Motor neuron (in vitro differentiated cells): Measurements from ENCODE around the gene NPAS1. TPM values are rescaled to one million over a fixed set of nuclear protein-coding genes. Genes with fewer than 3 reads are reported as not detected.
A peak's percentile ranks its signal among the peaks of the same experiment; 100 is the strongest.

Experiments
- ATAC-seq, 8 experiments: fragments of 200-7000 bp; cut with Tn5 transposase; replicated peaks in 6 of 8; 2 replicates each; pipeline ENCODE4 v1.8.0; 2021; ENCODE audit warnings: mild to moderate bottlenecking in 8 of 8, moderate library complexity in 8 of 8
- H3K27ac ChIP-seq, 2 donors: fragments of 250-450 bp; sonication (Bioruptor Pico); 2 replicates each; pipeline ENCODE4 v1.9.0; 2021; ENCODE audit warnings: antibody characterized with exemption in 2 of 2, mild to moderate bottlenecking in 2 of 2, moderate library complexity in 1 of 2
- H3K4me1 ChIP-seq, 2 donors: fragments of 250-450 bp; sonication (Bioruptor Pico); replicated peaks in 1 of 2; 2 replicates each; pipeline ENCODE4 v1.6.1; 2021; ENCODE audit warnings: antibody characterized with exemption in 2 of 2, mild to moderate bottlenecking in 2 of 2, moderate library complexity in 1 of 2
- H3K4me3 ChIP-seq, 5 donors: fragments of 250-450 bp; sonication (Bioruptor Pico); 2 replicates each; pipeline ENCODE4 v1.9.0; 2021; ENCODE audit warnings: antibody characterized with exemption in 5 of 5, mild to moderate bottlenecking in 5 of 5, moderate library complexity in 4 of 5
- WGBS, 10 experiments: fragments of 450-650 bp; shearing (Covaris generic); methylation state at CpG; one replicate each; pipeline ENCODE4 v1.0.0; 2022; 5-methylcytosine and 5-hydroxymethylcytosine counted together
- in situ Hi-C, 9 experiments: fragments of 400-800 bp; cut with MboI; loops; one replicate each; pipeline ENCODE4 v1.15.0; 2021; ENCODE audit warnings: low sequenced_read_pairs in 9 of 9, low pct_unique_long_range_greater_than_20kb in 2 of 9; ENCODE audit not compliant: unreplicated experiment in 9 of 9
- total RNA-seq, 8 experiments: library from RNA; unstranded; fragments of 300-600 nt; gene quantifications; 2 replicates each; pipeline versions ENCODE4 v1.2.3 to v1.2.4, GENCODE V29; 2022

Gene NPAS1
- total RNA-seq, 8 experiments from 2014 or later: 0.63 to 3.8 (median 1.6) TPM

DNA sequence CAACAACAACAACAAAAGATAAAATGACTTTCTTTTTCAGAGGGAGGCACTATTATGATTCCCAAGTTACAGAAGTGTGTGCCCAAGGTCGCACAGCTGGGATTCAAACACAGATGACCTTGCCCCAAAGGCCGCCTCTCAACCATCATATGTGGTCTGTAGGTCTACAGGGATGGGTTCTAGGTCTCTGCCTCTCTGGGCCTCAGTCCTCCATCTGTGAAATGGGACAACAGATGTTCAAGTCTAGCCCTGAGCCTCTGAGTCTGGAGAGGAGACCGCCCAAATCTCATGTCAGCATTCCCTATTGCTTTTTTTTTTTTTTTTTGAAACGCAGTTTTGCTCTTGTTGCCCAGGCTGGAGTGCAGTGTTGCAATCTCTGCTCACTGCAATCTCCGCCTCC lies 4.9 kb downstream of the NPAS1 start:
- Histone ChIP-seq H3K4me3 (no peak overlapping the region), H3K4me1 (peaks cover 27 to 33% of the 10 kb centered on the region in 2 donors), H3K27ac (no peak overlapping the region)
- no peak for ATAC-seq
- WGBS, 10 experiments: 0 to 100% (median 71%) methylated on average over 1 to 3 of the region's 5 CpGs; no CpG with 5 or more reads in 1 of the 10 experiments
- in situ Hi-C loops: no loop called here

DNA sequence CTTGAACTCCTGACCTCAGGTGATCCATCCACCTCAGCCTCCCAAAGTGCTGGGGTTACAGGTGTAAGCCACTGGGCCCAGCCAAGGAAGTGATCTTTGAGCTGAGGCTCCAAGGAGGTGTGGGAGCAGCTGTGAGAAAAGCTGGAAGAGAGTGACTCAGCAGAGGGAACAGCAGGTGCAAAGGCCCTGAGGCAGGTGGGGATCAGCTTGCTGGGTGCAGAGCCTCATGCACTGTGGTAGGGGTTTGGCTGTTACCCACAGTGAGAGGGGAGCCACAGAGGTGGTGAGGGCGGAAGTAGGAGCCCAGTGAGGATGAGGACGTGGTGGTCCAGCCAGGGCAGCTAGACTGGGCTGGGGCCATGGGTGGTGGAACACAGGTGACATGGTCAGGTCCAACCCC lies 6.5 kb downstream of the NPAS1 start:
- H3K27ac ChIP-seq: no peak overlapping the region
- 60 to 83% (median 82%) methylated on average over 1 to 2 of the region's 2 CpGs; no CpG with 5 or more reads in 7 of the 10 experiments for WGBS, 10 experiments
- H3K4me3 ChIP-seq: no peak overlapping the region
- in situ Hi-C loops: no loop called here
- peaks cover 20 to 26% of the 10 kb centered on the region in 2 donors for H3K4me1 ChIP-seq
- no peak for ATAC-seq

DNA sequence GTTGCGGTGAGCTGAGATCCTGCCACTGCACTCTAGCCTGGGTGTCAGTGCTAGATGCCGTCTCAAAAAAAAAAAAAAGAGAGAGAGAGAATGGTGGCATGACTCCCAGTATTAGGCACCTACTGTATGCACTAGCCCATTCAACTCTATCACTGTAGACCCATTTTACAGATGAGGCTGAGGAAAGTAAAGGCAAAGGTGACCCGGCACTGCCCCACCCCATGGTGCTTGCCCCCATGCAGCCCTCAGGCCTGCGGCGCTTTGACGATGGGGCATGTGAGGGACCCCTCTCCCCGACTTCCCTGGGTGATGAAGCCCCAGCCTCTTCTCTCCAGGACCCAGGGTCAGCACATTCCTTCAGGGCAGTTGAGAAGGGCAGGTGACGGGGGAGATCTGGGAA lies 7.3 kb downstream of the NPAS1 start:
- WGBS, 10 experiments: 80 to 100% (median 95%) methylated on average over 1 to 4 of the region's 8 CpGs; no CpG with 5 or more reads in 7 of the 10 experiments
- peaks cover 17 to 20% of the 10 kb centered on the region in 2 donors for H3K4me1 ChIP-seq
- H3K27ac ChIP-seq: no peak overlapping the region
- in situ Hi-C loops: no loop called here
- H3K4me3 ChIP-seq: no peak overlapping the region
- no peak for ATAC-seq

DNA sequence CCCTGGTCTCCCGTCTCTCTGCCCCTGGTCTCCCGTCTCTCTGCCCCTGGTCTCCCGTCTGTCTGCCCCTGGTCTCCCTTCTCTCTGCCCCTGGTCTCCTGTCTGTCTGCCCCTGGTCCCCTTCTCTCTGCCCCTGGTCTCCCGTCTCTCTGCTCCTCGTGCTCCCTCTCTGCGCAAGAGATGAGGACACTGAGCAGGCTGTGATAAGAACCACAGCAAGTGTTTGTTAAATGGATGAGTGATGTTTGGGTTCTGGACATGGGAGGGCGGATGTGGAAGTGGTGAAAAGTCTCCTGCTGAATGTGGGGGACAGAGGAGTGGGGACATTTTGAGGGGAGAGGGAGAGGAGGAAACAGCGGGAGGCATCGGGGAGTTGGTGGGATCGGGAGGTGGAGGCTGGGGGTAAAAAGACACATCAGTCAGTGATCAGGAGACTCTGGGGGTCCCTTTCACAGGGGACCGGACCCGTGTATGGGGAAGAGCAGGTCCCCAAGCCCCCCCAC lies 8.0 kb downstream of the NPAS1 start:
- in situ Hi-C loops: no loop called here
- Histone ChIP-seq H3K27ac (no peak overlapping the region), H3K4me3 (no peak overlapping the region), H3K4me1 (peaks cover 17 to 20% of the 10 kb centered on the region in 2 donors)
- ATAC-seq: no peak
- 30 to 100% methylated on average over 2 of the region's 12 CpGs; no CpG with 5 or more reads in 8 of the 10 experiments for WGBS, 10 experiments

DNA sequence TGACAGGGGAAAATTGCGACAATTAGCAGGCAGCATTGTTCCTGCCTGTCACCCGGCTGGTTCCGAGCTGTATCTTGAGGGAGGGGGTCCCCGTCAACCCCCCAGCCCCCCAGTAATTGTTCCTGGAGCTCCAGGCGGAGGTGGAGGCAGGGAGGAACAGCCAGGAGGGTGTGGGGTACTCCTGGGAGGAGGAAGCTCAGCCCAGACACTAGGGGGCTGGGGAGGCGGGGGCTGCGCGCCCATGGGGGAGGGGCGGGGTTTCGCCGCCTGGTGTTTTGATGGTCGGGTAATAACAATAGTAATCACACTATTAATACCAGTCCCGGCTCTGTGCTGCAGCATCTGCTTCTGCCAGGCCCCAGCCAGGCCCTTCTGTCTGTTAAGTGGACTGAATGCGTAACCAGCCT lies 8.6 kb downstream of the NPAS1 start:
- 10 to 17% methylated on average over 2 of the region's 14 CpGs; no CpG with 5 or more reads in 8 of the 10 experiments for WGBS, 10 experiments

DNA sequence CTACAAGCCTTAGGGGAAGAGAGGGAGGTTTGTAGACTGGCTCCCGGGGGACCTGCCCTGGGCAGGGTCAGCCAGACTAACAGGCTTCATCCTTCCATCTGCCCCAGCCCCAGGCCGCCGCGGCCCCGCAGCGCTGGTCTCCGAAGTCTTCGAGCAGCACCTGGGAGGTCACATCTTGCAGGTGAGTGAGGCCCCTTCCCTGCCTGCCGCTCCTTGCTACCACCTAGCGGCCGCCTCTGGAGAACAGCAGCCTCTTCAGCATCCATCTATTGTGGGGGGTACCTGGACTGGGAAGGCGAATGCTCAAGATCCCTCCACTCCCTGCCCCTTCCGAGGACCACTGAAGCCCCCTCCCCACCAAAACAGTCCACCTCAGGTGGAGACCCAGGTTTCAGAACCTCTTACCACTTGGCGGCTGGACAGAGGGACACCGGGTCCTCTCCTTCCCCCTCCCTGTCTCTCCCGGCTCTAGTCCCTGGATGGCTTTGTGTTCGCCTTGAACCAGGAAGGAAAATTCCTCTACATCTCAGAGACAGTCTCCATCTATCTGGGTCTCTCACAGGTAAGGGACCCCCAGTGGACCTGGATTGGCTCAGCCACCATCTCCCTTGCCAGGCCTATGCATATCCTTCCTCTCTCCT lies 12.7 kb downstream of the NPAS1 start:
- ATAC-seq: peak in 4 of 8 experiments; percentile 14 to 22 (median 18)
- no peak overlapping the region for H3K4me3 ChIP-seq
- no peak overlapping the region for H3K27ac ChIP-seq
- in situ Hi-C loops: loop anchor here in 1 of 9 experiments (10.0 kb wide), 1 partner anchor 93 kb away; no protein-coding TSS in a partner anchor
- peaks cover 23 to 24% of the 10 kb centered on the region in 2 donors for H3K4me1 ChIP-seq
- WGBS, 10 experiments: 0 to 100% (median 40%) methylated on average over 1 to 4 of the region's 17 CpGs; no CpG with 5 or more reads in 5 of the 10 experiments

More for the DNA sequence above, 8.6 kb downstream of the NPAS1 start:
- H3K27ac ChIP-seq: no peak overlapping the region
- in situ Hi-C loops: no loop called here
- ATAC-seq: peak in 6 of 8 experiments; percentile 27 to 78 (median 72)
- H3K4me1 ChIP-seq: peaks cover 13 to 16% of the 10 kb centered on the region in 2 donors
- H3K4me3 ChIP-seq: no peak overlapping the region

DNA sequence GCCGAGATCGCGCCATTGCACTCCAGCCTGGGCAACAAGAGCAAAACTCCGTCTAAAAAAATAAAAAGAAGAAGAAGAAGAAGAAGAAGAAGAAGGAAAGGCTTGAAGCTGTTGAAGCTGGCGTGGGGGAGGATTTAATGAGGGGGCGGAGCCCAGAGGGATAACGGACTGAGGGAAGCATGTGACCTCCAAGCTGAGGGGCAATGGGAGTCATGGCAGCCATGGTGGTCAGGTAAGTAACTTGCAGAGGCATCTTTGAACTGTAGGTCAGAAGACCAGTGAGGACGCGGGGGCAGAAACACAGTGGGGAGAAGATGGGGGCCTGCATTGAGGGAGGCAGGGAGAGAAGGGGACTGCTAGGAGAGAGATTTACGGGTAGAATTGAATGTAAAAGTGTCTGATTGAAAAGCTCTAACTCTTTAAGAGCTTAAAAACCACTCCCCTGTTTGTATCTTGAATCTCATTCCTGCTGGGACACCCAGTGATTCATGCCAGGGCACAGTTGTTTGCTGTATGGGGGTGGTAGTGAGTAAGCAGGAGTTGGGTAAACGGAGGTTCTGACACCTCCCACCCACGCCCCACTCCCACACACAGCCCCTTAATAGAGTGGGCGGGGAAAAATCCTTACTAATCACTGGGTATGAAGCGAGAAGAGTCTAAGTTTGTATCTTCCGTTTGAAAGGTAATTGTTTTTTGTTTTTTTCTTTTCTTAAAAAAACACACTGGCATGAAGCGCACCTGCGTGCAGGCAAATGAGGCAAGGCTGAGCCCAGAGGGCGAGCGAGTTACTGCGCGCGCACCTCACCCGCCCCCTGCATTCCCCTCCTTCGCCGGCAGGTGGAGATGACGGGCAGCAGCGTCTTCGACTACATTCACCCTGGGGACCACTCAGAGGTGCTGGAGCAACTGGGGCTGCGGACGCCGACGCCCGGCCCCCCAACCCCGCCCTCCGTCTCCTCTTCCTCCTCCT lies 15.8 kb downstream of the NPAS1 start:
- in situ Hi-C loops: loop anchor here in 1 of 9 experiments (10.0 kb wide), 1 partner anchor 89 kb away; no protein-coding TSS in a partner anchor
- peaks cover 10 to 11% of the 10 kb centered on the region in 2 donors for H3K4me1 ChIP-seq
- 0 to 30% (median 12%) methylated on average over 1 to 17 of the region's 35 CpGs for WGBS, 10 experiments
- H3K4me3 ChIP-seq: peak overlapping the region; percentile 31 to 43 (median 36)
- H3K27ac ChIP-seq: no peak overlapping the region
- ATAC-seq: peak; percentile 85 to 93 (median 91)

DNA sequence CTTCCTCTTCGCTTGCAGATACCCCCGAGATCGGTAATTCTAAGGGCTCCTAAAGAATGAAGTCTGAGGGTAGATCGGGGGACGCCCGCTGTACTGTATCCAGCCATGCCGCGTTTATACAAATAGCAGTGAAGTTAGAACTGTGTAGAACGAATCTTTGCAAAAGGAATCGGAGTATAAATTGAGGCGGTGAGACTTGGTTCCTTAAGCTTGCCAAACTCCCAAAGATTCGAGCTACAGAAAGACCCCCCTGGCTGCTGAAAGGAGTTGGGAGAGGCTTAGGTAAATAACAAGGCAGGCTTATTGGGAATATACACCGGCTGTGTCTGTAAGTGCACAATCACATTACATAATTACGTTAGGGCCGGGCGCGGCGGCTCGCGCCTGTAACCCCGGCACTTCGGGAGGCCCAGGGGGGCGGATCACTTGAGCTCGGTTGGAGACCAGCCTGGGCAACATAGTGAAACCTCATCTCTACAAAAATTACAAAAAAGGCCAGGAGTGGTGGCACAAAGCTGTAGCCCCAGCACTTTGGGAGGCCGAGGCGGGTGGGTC lies 16.5 kb downstream of the NPAS1 start:
- ATAC-seq: peak; percentile 49 to 68 (median 61)
- WGBS, 10 experiments: 0 to 100% (median 12%) methylated on average over 2 to 17 of the region's 26 CpGs; no CpG with 5 or more reads in 2 of the 10 experiments
- in situ Hi-C loops: loop anchor here in 1 of 9 experiments (10.0 kb wide), 1 partner anchor 89 kb away; no protein-coding TSS in a partner anchor
- H3K4me3 ChIP-seq: peak overlapping the region; percentile 31 to 43 (median 36)
- peaks cover 10 to 11% of the 10 kb centered on the region in 2 donors for H3K4me1 ChIP-seq
- peak overlapping the region in 1 of 2 donors; percentile 2 for H3K27ac ChIP-seq

DNA sequence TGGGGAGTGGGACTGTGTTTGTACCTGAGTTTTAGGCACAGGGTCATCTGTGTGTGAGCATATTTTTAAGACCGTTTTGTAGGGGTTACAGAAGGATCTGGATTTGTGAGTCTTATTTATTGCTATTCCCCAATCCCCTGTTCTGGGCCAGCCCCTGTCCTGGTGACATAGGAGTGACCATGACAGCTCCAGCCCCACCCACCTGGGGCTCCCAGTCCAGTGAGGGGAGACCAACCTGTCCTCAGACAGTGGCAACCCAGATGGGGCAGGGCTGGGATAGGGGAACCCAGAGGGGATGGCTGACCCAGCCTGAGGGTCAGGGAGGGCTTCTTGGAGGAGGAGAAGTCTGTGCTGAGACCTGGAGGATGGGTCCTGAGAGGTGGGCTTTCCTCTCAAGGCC lies 18.1 kb downstream of the NPAS1 start:
- Histone ChIP-seq H3K4me3 (no peak overlapping the region), H3K4me1 (peaks cover 10 to 11% of the 10 kb centered on the region in 2 donors), H3K27ac (no peak overlapping the region)
- in situ Hi-C loops: loop anchor here in 1 of 9 experiments (10.0 kb wide), 1 partner anchor 87 kb away; no protein-coding TSS in a partner anchor
- WGBS, 10 experiments: 29 to 80% methylated on average over 1 of the region's 1 CpG; no CpG with 5 or more reads in 8 of the 10 experiments
- ATAC-seq: no peak

DNA sequence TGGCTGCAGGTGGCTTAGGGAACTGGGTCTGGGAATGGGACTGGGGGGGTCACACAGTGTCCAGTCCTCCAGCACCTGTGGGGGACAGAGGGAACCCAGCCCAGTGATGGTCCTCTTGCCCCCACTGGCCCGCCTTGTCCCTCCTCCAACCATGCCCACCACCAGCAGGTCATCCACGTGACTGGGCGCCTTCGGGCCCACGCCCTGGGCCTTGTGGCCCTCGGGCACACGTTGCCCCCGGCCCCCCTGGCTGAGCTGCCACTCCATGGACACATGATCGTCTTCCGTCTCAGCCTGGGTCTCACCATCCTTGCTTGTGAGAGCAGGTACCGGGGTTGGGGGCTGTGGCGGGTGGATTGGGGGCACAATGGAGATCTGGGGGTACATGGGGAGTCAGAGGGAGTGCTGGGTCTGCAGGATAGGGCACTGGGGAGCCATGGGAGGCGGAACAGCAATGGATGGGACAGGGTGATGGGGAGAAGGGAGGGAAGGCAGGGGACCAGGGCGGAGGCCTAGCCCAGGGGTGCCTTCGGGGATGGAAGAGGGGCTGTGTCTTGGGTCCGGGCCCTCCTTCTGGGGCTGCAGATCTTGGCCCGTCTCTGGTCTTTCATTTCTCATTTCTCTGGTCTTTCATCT lies 19.7 kb downstream of the NPAS1 start:
- no peak overlapping the region for H3K4me3 ChIP-seq
- ATAC-seq: no peak
- peaks cover 10 to 11% of the 10 kb centered on the region in 2 donors for H3K4me1 ChIP-seq
- in situ Hi-C loops: loop anchor here in 1 of 9 experiments (10.0 kb wide), 1 partner anchor 85 kb away; no protein-coding TSS in a partner anchor
- 70 to 100% methylated on average over 3 to 6 of the region's 17 CpGs; no CpG with 5 or more reads in 8 of the 10 experiments for WGBS, 10 experiments
- no peak overlapping the region for H3K27ac ChIP-seq

DNA sequence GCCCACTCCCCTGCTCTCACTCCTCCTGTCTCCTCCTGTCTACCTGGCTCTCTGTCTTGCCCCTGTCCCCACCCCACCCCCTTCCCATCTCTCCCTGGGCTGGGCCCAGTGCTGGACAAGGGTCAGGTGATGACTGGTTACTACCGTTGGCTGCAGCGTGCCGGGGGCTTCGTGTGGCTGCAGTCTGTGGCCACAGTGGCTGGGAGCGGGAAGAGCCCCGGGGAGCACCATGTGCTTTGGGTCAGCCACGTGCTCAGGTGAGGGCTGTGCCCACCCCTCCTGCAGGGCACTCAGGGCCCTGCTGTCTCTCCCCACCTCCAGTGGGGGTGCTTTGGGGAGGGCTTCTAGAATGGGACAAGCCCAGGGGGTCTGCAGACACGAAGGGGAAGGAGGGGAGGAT lies 21.2 kb downstream of the NPAS1 start:
- peaks cover 6 to 8% of the 10 kb centered on the region in 2 donors for H3K4me1 ChIP-seq
- no peak for ATAC-seq
- H3K4me3 ChIP-seq: no peak overlapping the region
- H3K27ac ChIP-seq: no peak overlapping the region
- in situ Hi-C loops: no loop called here
- 100% methylated on average over 1 of the region's 8 CpGs; no CpG with 5 or more reads in 9 of the 10 experiments for WGBS, 10 experiments
